SK-N-MC (cell line): ENCODE results near the gene ZNF710.

Source experiments
- EZH2 ChIP-seq: fragments of 200-600 bp; sonication (generic); IDR thresholded peaks from one replicate; pipeline ENCODE4 v1.6.1; 2017; ENCODE audit warnings: antibody characterized with exemption
- POLR2AphosphoS5 ChIP-seq: IDR thresholded peaks from 2 replicates; pipeline ENCODE4 v1.6.1; 2012; ENCODE audit warnings: mild to moderate bottlenecking, low read depth, low read length, borderline replicate concordance

DNA sequence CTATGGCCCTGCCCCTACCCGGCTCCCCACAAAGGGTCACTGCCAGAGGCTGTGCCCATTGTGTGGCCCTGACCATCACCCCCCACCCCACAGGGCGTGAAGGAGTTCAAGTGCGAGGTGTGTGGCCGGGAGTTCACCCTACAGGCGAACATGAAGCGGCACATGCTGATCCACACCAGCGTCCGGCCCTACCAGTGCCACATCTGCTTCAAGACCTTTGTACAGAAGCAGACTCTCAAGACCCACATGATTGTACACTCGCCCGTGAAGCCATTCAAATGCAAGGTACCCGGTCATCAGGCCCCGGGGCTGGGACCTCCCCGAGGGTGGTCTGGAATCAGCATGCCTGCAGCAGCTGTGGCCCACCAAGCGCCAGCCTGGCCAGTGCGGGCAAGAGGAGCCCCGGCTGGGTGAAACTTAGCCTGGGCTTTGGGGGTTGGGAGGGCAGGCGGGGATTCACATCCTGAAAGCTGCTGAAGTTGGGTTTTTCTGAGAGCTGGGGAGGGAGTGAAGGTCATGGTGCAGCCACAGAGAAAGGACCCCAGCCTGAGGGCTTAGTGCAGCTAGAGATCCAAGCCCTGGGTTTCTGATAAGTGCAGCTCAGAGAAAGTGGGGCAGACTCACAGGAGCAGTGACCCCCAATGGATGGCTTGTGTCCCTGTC lies 72.0 kb downstream of the ZNF710 start:
- no peak for TF ChIP-seq POLR2AphosphoS5
- TF ChIP-seq EZH2, result no peak
